ENCODE results near the gene WWOX. TPM values are rescaled to one million over a fixed set of nuclear protein-coding genes. Genes with fewer than 3 reads are reported as not detected.

Gene WWOX
- total and polyA plus RNA-seq, 2 of the 13 experiments (the other 11 are each of a cell fraction or from before 2014, with no cell fraction given), result 9.1 to 37.4 TPM

DNA sequence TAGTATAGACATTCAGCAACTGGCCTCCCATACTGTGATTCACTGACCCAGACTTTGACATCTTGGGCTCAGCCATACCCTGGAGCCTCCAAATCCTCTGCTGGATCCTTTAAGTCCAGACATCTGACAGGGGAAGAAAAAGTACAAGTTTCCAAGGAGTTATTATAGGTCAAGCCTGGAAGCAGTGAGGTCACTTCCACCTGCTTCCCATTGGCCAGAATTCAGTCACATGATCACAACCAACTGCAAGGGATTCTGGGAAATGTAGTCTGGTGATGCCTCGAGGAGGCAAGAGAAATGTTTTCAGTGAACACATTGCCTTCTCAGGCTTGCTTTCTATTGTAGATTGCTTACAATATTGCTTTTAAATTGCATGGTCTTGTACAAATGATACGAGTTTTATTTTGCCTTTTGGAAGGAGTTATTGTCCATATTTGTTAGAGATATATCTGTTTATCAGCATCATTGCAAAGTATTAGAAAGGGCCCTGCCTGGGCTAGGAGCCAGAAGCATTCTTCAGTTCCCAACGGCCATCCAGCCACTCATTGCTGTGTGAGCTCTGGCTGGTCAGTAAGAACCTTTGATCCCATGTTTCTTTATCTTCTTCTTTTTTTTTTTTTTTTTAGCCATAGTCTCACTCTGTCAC is 696.9 kb downstream of the WWOX start (continued):
- no peak for TF ChIP-seq ZNF510 (CRISPR knock-in tag; IDR thresholded peaks at IDR 0.05; ENCODE audit: low read depth)
- TF ChIP-seq, protein P1, sequence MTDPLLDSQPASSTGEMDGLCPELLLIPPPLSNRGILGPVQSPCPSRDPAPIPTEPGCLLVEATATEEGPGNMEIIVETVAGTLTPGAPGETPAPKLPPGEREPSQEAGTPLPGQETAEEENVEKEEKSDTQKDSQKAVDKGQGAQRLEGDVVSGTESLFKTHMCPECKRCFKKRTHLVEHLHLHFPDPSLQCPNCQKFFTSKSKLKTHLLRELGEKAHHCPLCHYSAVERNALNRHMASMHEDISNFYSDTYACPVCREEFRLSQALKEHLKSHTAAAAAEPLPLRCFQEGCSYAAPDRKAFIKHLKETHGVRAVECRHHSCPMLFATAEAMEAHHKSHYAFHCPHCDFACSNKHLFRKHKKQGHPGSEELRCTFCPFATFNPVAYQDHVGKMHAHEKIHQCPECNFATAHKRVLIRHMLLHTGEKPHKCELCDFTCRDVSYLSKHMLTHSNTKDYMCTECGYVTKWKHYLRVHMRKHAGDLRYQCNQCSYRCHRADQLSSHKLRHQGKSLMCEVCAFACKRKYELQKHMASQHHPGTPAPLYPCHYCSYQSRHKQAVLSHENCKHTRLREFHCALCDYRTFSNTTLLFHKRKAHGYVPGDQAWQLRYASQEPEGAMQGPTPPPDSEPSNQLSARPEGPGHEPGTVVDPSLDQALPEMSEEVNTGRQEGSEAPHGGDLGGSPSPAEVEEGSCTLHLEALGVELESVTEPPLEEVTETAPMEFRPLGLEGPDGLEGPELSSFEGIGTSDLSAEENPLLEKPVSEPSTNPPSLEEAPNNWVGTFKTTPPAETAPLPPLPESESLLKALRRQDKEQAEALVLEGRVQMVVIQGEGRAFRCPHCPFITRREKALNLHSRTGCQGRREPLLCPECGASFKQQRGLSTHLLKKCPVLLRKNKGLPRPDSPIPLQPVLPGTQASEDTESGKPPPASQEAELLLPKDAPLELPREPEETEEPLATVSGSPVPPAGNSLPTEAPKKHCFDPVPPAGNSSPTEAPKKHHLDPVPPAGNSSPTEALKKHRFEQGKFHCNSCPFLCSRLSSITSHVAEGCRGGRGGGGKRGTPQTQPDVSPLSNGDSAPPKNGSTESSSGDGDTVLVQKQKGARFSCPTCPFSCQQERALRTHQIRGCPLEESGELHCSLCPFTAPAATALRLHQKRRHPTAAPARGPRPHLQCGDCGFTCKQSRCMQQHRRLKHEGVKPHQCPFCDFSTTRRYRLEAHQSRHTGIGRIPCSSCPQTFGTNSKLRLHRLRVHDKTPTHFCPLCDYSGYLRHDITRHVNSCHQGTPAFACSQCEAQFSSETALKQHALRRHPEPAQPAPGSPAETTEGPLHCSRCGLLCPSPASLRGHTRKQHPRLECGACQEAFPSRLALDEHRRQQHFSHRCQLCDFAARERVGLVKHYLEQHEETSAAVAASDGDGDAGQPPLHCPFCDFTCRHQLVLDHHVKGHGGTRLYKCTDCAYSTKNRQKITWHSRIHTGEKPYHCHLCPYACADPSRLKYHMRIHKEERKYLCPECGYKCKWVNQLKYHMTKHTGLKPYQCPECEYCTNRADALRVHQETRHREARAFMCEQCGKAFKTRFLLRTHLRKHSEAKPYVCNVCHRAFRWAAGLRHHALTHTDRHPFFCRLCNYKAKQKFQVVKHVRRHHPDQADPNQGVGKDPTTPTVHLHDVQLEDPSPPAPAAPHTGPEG (CRISPR knock-in tag; IDR thresholded peaks at IDR 0.05), result no peak
- no peak for TF ChIP-seq KLF13 (CRISPR knock-in tag; IDR thresholded peaks at IDR 0.05)
- no peak for TF ChIP-seq ATRX (CRISPR knock-in tag; IDR thresholded peaks at IDR 0.05; ENCODE audit: borderline replicate concordance)
- TF ChIP-seq MAFG (CRISPR knock-in tag; IDR thresholded peaks at IDR 0.05), result no peak
- TF ChIP-seq THAP11 (CRISPR knock-in tag; IDR thresholded peaks at IDR 0.05), result peak; percentile 99
- TF ChIP-seq SALL1 (CRISPR knock-in tag; IDR thresholded peaks at IDR 0.05), result peak; percentile 22; the same call in 1 of the 2 replicates
- TF ChIP-seq NCOR1 (IDR thresholded peaks at IDR 0.05; ENCODE audit: borderline replicate concordance, low read length), result no peak
- TF ChIP-seq, protein P2, sequence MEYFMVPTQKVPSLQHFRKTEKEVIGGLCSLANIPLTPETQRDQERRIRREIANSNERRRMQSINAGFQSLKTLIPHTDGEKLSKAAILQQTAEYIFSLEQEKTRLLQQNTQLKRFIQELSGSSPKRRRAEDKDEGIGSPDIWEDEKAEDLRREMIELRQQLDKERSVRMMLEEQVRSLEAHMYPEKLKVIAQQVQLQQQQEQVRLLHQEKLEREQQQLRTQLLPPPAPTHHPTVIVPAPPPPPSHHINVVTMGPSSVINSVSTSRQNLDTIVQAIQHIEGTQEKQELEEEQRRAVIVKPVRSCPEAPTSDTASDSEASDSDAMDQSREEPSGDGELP (IDR thresholded peaks at IDR 0.05; ENCODE audit: borderline replicate concordance, low read depth), result no peak
- TF ChIP-seq RFX3 (CRISPR knock-in tag; IDR thresholded peaks at IDR 0.05), result no peak
- peak; percentile 81; the same call in 1 of the 2 replicates for TF ChIP-seq RAD51 (IDR thresholded peaks at IDR 0.05; ENCODE audit: borderline replicate concordance)
- no peak for TF ChIP-seq ZNF629 (CRISPR knock-in tag; conservative IDR thresholded peaks at IDR 0.05)
- TF ChIP-seq, protein P3, sequence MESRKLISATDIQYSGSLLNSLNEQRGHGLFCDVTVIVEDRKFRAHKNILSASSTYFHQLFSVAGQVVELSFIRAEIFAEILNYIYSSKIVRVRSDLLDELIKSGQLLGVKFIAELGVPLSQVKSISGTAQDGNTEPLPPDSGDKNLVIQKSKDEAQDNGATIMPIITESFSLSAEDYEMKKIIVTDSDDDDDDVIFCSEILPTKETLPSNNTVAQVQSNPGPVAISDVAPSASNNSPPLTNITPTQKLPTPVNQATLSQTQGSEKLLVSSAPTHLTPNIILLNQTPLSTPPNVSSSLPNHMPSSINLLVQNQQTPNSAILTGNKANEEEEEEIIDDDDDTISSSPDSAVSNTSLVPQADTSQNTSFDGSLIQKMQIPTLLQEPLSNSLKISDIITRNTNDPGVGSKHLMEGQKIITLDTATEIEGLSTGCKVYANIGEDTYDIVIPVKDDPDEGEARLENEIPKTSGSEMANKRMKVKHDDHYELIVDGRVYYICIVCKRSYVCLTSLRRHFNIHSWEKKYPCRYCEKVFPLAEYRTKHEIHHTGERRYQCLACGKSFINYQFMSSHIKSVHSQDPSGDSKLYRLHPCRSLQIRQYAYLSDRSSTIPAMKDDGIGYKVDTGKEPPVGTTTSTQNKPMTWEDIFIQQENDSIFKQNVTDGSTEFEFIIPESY (CRISPR knock-in tag; IDR thresholded peaks at IDR 0.05), result no peak
- no peak for TF ChIP-seq SP2 (CRISPR knock-in tag; IDR thresholded peaks at IDR 0.05)
- TF ChIP-seq ZBTB7B (CRISPR knock-in tag; IDR thresholded peaks at IDR 0.05), result no peak
- TF ChIP-seq, protein P4, sequence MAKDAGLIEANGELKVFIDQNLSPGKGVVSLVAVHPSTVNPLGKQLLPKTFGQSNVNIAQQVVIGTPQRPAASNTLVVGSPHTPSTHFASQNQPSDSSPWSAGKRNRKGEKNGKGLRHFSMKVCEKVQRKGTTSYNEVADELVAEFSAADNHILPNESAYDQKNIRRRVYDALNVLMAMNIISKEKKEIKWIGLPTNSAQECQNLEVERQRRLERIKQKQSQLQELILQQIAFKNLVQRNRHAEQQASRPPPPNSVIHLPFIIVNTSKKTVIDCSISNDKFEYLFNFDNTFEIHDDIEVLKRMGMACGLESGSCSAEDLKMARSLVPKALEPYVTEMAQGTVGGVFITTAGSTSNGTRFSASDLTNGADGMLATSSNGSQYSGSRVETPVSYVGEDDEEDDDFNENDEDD (CRISPR knock-in tag; IDR thresholded peaks at IDR 0.05; ENCODE audit: borderline replicate concordance), result no peak
- TF ChIP-seq POGZ (CRISPR knock-in tag; IDR thresholded peaks at IDR 0.05), result peak; percentile 64
- no peak for TF ChIP-seq SOX13 (IDR thresholded peaks at IDR 0.05)
- TF ChIP-seq SOX13 (CRISPR knock-in tag; conservative IDR thresholded peaks at IDR 0.05 in 1 of 2, IDR thresholded peaks at IDR 0.05 in 1 of 2), result no peak
- no peak for TF ChIP-seq ZNF431 (CRISPR knock-in tag; IDR thresholded peaks at IDR 0.05; ENCODE audit: borderline replicate concordance, low read depth)
